Suppressor macrophage treated with lipopolysaccharide for 4 hours (primary cell): ENCODE measurements around the gene CDRT4.

Experiments
- DNase-seq: peaks from one replicate; pipeline ENCODE4 v3.0.0-alpha.2; 2020

Gene CDRT4

DNA sequence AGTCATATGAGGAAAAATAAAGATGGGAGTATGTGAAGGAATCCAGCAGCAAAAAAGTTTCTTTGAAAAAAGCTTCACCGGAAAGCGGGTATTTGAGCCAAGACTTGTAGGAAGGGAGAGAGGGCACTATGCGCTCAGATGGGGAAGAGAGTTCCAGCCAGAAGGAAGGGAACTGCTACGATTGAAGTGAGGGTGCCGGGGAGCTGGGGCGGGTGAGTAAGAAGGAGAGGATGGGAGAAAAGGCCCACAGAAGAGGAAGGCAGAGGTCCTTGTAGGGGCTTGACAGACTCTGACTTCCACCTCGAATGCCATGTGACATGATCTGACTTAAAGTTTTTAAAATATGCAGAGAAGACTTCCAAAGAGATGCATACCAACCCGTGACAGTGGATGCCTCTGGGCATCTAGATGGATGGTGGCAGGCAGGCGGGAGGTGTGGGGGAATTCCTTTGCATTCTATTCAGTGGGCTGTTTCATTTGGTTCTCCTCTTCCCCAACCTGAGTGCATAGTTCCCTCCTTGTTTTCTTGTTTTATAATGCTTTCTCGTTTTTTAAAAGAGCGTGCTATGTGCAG lies 44.9 kb downstream of the CDRT4 start:
- DNase-seq = no peak

DNA sequence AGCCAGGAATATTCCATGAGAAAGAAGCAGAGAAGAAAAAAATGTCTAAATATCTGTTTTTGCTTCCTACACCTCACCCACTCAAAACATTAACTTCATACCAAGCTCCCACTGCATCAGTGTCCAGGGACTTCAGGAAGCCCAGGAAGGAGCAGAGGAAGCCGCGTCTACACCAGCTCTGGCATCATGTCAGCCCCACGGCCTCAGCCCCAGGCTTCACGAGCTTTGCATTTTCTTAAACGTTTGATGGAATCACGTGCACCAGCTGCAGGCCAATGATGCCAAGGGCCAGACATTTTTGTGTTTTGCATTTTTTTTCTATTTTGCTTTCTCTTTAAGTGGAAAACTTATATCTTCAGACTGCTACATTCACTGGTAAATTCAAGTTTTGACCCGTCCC lies 48.6 kb downstream of the CDRT4 start:
- DNase-seq = no peak

DNA sequence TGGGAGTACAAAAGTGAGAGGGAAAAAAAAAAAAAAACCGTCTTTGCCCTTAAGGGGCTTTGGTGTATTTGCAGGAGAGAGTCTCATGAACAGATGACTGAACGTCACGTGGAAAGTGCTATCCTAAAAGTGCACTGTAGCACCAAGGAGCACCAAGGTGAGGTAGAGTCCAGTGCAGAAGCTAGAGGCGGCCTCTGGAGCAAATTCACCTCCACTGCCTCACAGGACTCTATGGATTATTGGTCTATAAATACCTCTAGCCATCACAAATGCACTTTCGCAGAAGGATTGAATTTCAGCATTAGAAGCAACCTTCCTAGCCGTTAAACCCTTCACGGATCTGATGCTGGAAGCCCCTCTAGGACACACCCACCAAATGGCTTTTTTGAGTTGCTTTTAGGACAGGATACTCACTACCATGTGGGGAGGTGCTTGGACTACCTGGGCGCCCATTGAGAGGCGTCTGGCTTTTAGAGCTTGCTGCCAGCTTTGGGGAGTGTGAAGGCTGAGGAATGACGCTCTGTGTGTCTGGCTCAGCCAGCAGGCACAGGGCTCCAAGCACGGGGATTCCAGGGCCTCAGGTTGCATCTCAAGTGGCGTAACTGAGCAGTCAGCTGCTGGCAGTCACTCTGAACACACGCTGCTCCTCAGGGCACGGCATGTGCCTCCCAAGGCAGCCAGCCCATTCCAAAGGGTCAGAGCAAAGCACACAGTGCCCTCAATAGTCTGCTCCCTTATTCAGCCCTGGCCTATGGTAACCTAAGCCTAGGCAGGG lies 52.7 kb downstream of the CDRT4 start:
- no peak for DNase-seq

DNA sequence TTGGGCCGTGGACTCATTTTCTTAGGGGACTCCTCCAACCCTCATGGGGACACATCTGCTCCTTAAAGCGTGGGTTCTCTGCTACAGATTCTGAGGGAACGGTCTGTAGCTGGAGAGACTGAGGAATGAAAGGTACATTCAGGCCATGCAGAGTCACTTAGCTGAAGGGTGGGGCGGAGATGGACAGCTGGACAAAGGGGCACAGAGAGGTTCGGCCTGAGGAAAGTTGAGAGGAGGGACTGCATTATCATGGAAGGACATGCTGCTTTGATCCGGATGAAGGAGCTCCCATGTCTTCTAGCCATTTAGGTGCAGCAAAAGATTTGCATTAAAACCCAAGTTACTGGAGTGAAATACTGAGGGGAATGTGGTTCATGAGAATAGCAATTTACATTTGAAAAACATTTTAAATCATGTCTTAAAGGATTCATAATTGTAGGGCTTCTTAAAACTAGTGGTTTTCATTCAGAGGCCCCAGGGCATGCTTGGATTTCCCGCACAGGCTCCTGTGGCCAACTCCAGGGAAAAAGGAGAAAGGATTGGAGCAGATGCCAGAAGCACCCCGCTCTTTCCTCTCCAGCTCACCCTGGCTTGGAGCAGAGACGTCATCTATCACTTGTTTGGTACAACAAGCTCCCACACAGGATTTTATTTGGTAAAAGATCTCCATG lies 54.2 kb downstream of the CDRT4 start:
- no peak for DNase-seq

DNA sequence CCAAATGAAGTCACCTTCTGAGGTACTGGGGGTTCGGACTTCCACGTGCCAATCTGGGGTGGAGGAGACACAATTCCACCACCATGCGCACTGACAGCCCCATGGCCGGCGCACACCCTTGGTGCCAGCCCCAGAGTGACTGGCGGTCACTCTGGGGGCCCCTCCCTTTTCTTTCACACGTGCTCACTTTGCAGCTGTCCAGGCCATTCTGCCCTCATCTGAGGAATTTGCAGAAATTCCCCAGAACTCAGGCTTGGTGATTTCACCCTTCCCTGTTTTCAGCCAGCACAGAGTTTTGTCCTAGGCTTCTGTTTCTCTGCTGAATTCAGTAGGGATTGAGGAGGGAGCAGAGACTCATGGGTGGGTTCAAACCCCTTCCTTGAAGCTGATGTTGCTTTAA lies 54.8 kb downstream of the CDRT4 start:
- DNase-seq = no peak

DNA sequence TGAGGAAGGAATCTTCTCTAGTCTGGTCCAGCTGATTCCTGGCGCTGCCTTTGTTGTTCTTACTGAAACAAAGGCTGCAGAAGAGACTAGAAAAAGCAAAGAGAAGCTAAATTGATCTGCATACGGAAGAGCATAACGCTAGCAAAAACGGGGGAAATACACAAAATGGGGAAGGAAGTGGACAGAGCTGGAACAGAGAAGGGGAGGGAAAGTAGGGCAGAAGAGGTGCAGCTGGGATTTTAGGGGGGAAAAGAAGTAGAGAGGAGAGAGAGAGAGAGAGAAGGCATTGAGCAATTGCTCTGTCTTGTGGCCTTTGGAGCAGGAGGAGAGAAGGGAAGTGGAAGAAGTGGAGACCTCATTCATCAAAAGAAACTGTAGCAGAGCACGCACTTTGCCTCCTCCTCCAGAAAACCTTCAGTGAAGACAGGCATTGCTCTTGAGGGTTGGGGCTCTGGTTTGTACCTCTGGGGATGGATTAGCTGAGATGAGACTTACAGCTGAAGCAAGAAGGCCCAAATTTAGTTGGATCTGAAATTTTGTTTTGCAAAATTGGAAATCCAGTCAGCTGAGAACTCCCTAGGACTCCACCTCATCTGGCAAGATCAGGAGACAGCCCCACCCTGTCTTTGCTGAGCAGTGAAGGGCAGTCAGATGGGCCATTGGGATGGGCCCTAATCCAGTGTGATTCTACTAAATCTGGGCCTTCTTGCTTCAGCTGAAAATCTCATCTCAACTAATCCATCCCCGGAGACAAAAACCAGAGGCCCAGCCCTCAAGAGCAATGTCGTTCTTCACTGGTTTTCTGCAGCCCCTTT lies 55.8 kb downstream of the CDRT4 start:
- DNase-seq = peak; percentile 23

DNA sequence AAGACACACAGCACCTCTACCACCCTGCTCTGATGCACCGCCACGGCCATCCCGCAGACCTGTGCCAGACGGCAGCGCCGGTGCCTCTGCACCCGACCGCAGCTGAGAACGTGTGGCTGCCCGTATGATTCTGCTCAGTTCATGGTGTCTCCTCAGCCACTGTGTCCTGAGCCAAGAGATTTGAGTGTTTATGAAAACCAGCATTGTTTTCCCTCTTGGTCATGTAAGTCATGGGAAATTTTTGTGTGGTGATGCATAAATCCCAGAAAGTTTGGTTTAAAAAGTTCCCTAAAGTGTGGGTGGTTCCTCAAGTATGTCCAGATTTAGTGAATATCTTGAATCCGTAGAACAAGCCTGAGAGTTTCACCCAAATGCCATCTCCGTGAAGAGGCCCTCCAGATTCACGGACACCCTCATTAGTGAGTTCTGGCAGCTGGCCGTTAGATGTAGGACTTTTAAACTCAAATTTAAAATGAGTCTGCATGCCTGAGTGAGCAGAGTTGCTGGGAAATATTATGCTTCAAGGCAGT lies 57.6 kb downstream of the CDRT4 start:
- no peak for DNase-seq

DNA sequence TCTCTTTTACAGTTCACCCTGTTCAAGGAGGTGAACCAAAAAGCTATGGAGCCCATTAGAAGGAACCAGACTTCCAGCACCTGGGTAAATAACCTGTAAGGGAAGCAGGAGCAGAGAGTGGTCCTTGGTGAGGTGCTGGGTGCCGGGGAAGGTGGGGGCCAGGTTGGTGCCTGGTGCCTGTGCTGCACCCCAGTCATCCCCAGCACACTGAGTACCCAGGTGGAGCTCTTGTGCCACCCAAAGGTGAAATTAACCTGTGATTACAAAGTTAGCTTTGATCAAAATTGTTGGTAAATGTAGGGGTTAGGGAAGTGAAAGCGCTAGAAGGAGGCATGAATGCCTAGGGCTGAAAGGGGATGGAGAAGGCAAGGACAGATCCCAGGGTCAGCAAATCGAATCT lies 58.6 kb downstream of the CDRT4 start:
- no peak for DNase-seq

DNA sequence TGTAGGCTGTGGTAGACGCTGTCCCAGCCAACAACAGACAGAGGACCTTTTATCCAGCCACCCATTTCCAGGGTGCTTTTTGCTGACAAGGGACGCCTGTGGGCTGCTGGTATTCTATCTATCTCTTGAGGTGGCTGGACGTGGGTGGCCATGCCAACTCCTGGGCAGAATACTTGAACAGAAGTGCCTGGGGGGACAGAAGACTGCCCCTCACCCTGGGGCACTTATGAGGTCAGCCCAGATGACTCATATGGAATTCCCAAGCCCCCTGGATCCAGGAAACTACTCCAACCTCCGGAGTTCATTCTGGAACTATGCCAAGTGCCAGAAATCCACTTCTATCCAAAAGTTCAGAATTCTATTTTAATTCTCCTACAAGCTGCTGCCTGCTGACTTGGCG lies 61.3 kb downstream of the CDRT4 start:
- DNase-seq = no peak

DNA sequence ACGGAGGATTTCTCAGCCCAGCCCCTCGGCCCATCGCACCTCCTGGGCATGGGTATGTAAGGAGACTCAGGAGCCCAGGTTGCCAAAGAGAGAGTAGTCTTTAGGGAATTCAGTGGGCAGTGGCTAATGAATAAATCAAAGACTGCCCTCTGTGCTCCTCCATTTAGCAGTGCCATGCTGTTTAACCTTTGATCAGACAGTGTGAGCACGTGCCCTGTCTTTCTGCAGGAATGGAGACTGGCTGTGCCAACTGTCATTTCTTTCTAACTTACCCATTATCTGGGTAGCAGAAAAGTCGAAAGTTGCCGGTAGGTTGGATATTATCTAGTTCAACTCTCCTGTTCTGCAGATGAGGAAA lies 62.4 kb downstream of the CDRT4 start:
- DNase-seq = no peak

DNA sequence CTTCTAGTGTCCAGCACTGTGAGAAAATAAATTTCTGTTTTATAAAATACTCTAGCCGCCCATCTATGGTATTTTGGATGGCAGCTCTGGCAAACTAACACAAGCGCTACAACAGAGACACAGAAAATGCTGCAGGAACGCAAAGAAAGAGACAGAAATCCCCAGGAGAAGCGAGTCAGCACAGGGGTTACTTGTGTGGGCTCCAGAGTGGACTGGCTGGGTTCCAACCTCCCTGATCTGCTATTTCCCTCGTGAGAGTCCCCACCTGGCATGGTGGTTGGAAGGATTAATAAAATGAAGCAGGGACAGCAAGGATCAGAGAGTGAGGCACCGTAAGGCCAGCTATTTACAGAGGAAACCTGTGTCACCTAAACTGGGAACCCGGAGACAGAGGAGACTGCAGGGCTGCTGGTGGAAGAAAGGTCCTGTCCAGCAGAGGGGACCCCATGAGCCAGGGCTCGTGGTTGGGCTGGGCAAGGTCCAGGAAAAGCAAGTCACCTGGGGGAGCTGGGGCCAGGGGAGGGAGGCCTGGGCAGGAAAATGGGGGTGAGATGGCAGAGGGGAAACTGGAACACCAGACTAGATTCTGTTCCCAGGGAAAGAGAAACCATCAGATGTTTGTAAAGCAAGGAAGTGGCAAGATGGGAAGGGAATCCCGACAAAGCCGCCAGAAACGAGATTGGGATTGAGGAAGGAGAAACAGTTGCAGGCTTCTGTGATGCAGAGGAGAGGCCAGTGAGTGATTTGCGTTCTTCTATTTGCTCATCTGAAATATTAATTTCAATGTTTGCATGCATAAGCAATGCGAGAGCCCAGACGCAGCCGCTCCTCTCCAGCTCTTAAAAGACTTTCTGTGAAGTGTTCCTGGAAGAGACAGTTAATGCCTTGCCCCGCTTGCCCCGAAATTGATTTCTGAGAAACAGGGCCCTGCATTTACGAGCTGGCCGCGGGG lies 63.0 kb downstream of the CDRT4 start:
- DNase-seq = no peak

DNA sequence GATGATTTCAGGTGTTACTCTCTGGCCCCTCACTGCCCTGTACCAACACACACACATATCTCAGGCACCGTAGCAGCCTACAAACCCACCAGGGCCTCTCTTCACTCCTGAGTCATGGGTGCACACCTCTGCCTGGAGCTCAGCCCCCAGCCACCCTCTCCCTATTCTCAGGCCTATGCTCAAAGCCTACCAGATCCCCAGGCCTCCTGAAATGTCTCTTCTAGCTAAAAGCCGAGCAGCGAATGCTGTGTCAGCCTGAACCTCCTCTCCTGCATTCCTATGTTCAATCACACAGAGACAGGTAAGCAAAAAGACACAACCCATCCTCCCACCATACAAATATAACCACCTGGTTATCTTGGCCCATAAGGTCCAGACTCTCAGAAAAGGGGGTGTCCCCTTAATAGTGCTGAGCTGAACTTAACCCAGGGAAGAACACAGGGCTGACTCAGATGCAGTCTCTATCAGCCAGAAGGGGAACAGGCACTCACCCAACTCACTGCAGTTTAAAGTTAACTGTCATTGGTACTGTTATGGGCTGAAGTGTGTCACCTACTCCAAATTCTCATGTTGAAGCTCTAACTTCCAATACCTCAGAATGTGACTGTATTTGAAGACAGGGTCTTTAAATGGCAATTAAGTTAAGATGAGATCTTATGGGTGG lies 64.0 kb downstream of the CDRT4 start:
- no peak for DNase-seq

DNA sequence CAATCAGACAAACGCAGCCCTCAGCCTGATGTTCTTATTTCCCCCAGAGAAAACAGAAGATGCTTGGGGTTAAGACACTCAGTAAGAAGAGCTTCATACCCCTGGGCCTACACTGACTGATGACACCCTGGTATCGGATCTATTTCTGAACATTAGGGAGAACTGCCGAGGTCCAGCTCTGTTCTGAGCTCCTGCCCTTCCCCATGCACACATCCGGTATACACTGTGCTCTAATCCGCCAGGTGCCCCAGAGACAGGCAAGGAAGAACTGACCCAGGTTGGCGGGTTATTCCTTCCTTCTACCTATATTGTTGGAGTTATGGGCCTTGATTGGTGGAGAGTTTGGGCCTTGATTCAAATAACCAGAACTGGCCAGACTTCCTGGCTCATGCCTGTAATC lies 68.0 kb downstream of the CDRT4 start:
- DNase-seq = no peak

DNA sequence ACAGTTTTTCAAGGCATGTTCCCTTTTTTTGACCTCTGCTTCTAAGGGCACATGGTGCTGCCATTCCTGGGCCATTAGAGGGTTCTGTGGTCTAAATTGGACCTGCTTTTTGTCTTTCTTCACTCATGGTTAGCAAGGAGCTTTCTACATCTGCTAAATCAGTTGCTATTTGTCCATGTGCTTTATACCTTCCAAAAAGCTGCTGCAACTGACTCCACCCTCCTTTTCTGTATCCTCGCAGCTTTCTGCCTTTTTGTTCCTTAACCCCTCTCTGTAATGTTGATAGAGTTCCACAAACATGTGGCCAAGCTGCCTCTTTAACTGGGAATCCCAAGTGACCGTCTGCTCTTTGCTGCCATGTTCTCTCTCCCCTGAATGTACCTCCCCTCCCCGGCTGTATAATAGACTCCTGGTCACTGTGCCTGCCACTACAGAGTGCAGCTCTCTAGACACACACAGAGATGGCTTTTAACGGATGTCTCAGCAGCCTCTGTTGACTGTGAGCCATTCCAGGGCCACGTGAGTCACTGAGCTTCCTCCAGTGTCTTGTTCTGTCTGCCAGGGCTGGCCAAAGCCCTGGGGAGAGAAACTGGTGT lies 68.6 kb downstream of the CDRT4 start:
- DNase-seq = no peak

DNA sequence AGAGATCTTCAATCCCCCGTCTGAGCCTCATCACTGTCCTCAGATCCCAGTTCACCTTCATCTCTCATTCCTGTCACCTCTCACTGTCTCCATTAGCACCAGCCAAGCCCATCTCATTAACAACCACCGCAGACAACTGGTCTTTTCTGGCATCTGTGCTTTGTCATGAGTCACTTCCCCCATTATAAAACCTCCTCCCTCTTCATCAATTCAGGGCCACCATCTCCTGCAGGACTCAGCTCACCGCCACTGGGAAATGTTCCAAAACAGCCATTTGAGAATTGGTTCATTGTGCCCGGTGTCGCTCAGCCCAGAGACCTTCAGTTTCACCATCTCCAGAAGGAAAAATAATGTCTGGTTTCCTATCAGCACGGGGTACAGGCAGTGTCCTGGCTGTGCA lies 69.1 kb downstream of the CDRT4 start:
- no peak for DNase-seq

DNA sequence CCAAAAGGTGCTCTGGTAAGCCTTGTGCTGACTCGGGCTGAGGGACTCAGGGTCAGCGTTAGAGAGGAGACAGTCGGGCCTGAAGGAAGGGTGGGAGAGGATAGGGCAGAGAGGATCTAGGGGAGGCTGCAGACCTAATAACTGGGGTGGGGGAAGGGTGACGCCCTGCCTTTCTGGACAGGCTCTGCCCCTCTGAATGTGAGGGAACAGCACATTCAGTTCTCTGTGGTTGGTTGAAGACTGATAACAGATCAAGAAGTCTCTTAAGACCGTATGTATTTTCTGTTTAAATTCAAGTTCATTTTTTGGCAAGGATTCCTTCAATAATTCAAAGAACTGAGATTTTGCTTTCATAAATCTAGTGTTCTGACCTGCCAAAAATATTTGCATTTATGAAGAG lies 69.8 kb downstream of the CDRT4 start:
- no peak for DNase-seq

DNA sequence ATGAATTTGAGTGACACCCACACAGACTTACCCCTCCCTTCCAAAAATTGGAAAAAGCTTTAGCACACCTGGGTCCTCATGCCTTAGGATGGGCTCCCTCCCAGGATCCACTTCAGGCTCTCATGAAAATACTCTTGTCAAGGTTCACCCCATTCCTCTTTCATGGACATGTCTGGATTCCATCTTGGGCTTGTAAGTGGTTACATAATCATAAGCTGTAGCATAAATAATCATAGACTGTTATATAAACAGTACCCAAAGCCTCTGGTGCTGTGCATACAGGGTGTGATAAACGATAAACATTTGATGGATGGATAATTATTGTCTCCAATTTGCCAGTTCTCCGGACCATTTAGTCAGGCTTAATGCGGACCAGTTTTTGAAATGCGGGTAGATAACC lies 72.3 kb downstream of the CDRT4 start:
- DNase-seq = no peak

DNA sequence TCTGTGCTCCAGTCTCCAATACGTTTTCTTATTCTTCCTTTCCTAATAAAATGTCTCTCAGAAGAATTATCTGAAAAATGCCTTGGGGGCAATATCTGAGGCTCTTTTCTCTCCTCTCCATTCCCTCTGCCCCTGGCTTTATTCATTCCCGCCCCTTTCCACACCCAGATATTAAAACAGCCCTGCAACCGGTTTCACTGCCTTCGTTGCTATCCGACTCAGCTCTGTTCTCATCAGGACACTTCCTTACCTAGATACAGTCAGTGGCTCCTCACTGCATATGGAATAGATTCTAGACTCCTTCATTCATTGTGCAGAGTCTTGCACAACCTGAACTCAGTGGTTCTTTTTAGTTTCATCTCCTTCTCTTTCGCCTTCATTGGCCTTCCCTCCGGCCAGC lies 74.0 kb downstream of the CDRT4 start:
- no peak for DNase-seq

DNA sequence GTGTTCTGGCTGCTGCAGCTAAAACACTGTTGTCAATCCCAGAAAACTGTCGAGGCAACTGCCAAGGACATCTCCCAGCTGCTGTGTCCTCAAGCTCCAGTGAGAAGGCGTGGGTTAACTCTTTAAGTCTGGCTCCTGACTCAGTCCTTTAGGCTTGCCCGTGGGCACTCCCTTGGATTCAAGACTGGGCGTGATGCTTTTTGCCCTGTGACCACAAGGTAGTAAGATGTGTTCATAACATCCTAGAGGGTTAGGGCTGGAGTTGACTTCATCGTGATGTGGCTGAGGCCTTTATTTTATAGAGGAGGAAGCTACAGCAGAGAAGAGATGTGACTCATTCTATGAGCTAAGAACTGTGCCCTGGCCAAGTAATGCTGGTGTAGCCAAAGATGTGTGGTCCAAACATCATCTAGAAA lies 75.1 kb downstream of the CDRT4 start:
- DNase-seq = no peak

DNA sequence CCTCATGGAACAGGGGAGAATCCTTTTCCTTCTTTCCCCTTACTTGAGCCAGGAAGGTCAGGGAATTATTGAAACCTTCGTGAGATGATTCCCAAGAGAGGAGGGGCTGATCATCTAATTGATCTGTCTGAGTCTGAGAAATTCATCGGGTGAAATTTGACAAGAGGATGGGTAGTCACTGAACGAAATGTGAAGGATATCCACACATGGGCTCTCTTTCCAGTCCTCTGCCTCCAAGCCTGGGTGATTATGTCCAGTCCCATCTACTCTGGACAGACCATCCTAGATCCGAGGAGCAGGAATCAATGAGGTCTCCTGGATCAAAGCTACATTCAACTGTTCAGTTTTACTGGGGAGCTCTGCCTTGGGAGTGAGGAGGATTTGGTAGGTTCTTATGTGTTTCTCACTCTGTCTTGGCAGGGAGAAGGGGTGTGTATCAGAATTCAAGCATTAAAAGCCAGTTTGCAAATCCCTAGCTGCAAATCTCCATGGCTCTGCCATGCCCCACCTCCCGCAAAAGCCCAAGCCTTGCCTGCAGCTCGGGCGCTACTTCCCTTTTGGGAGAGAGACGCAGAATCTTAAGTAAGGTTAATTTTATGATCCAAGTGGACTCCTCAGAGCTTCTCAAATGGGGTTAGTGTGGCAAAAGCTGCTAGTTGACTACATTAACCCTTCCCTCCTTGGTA lies 78.9 kb downstream of the CDRT4 start:
- DNase-seq = no peak

DNA sequence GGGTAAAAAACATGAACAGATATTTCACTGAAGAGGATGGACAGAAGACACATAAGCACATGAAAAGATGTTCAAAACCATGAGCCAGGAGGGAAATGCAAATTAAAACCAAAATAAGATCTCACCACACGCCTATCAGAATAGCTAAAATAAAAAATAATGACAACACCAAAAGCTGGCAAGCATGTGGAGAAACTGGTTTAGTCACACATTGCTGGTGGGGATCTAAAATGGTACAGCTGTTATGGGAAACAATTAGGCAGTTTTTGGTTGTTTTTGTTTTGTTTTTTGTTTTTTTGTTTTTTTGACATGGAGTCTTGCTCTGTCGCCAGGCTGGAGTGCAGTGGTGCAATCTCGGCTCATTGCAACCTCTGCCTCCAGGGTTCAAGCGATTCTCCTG lies 81.3 kb downstream of the CDRT4 start:
- no peak for DNase-seq
